Activated B cell treated with CpG ODN at 0.5 μM for 24 hours (primary cell): ENCODE measurements around the gene GALNTL6. TPM values are rescaled to one million over a fixed set of nuclear protein-coding genes. Genes with fewer than 3 reads are reported as not detected.

Experiments
- ATAC-seq: fragments of 200-7000 bp; cut with Tn5 transposase; one replicate; pipeline ENCODE4 v1.10.0; 2021; ENCODE audit warnings: low read depth, mild to moderate bottlenecking, moderate library complexity
- CTCF ChIA-PET: fragments of 350-600 bp; sonication (Branson Sonifier 250); formaldehyde crosslinking; loops from one replicate; lab custom pipeline; 2021; ENCODE audit warnings: antibody characterized with exemption; lab: Charles Lee
- POLR2A ChIA-PET: fragments of 350-600 bp; sonication (Branson Sonifier 250); formaldehyde crosslinking; loops from one replicate; lab custom pipeline; 2021; ENCODE audit warnings: antibody characterized with exemption; lab: Charles Lee
- DNase-seq: peaks from one replicate; pipeline ENCODE4 v3.0.0; 2022
- H3K27ac Mint-ChIP-seq: one replicate; pipeline ENCODE4 v1.8.0; 2020; ENCODE audit warnings: mixed read lengths
- H3K27me3 Mint-ChIP-seq: one replicate; pipeline ENCODE4 v1.8.0; 2021; ENCODE audit warnings: mixed read lengths
- H3K36me3 Mint-ChIP-seq: one replicate; pipeline ENCODE4 v1.8.0; 2021; ENCODE audit warnings: low read depth, mixed read lengths
- H3K4me1 Mint-ChIP-seq: one replicate; pipeline ENCODE4 v1.8.0; 2021; ENCODE audit warnings: mixed read lengths
- H3K4me3 Mint-ChIP-seq: one replicate; pipeline ENCODE4 v1.8.0; 2020; ENCODE audit warnings: mild to moderate bottlenecking, mixed read lengths
- H3K9me3 Mint-ChIP-seq: one replicate; pipeline ENCODE4 v1.8.0; 2020; ENCODE audit warnings: mixed read lengths
- intact Hi-C: fragments of 100-400 bp; cut with micrococcal nuclease; formaldehyde crosslinking; loops from one replicate; pipeline ENCODE4 v1.15.1; 2024
- total RNA-seq: library from RNA; stranded (reverse); gene quantifications from 2 replicates; pipeline ENCODE4 v1.2.3, GENCODE V29; 2022
- TF ChIP-seq, protein P1 (sequence below): fragments of 200-600 bp; IDR thresholded peaks from one replicate; pipeline ENCODE4 v1.8.0; 2022; ENCODE audit warnings: antibody characterized with exemption, mild to moderate bottlenecking

The GALNTL6 gene
- total RNA-seq, 1 donor from 2014 or later = 0.20 TPM

DNA sequence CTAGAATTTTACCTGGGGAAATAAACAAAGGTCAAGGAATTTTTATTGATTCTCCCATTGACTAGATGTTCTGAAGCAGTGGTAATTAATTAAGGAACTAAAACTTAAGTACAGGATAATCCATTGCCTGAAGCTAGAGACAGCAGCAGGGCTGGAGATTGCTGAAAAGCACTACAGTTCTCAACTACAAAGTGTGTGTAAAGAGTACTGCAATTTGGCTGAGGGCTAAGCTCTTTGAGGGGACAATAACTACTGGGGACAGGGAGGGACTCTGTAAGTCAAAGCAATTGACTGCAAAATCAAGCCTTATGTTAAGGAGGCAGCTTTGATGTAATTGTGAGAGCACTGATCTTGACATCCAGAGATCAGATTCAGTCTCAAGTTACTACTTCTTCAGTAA, 260.4 kb downstream of the GALNTL6 start:
- H3K27me3 Mint-ChIP-seq = no peaks in the 10 kb centered on the region
- ChIA-PET POLR2A (no interaction called here), CTCF (no interaction called here)
- H3K4me3 Mint-ChIP-seq = no peak overlapping the region
- TF ChIP-seq, protein P1, sequence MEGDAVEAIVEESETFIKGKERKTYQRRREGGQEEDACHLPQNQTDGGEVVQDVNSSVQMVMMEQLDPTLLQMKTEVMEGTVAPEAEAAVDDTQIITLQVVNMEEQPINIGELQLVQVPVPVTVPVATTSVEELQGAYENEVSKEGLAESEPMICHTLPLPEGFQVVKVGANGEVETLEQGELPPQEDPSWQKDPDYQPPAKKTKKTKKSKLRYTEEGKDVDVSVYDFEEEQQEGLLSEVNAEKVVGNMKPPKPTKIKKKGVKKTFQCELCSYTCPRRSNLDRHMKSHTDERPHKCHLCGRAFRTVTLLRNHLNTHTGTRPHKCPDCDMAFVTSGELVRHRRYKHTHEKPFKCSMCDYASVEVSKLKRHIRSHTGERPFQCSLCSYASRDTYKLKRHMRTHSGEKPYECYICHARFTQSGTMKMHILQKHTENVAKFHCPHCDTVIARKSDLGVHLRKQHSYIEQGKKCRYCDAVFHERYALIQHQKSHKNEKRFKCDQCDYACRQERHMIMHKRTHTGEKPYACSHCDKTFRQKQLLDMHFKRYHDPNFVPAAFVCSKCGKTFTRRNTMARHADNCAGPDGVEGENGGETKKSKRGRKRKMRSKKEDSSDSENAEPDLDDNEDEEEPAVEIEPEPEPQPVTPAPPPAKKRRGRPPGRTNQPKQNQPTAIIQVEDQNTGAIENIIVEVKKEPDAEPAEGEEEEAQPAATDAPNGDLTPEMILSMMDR = no peak
- intact Hi-C loops = loop anchor here (1.0 kb wide), 1 partner anchor 8 kb away; no protein-coding TSS in a partner anchor
- H3K27ac Mint-ChIP-seq = no peak overlapping the region
- DNase-seq (no peak), ATAC-seq (no peak)
- H3K4me1 Mint-ChIP-seq = no peaks in the 10 kb centered on the region
- H3K9me3 Mint-ChIP-seq = peaks cover 3% of the 10 kb centered on the region
- no peaks in the 10 kb centered on the region for H3K36me3 Mint-ChIP-seq

DNA sequence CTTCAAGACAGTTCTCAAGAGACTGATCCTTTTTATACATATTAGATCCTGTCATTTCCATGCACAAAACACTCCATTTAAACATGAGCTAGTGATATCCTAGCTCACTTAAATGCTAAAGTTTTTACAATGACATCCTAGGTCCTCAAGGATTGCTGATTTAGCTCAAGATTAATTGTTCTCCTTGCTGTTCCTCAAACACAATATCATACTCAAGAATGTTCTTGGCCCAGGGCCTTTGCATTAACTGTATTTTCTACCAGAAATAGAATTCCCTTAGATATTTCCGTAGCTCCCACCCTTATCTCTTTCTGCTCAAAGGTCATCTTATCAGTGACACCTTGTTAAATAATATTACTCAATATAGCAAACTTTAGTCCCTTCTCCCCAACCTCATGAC, 270.1 kb downstream of the GALNTL6 start:
- no peaks in the 10 kb centered on the region for H3K9me3 Mint-ChIP-seq
- no peaks in the 10 kb centered on the region for H3K27me3 Mint-ChIP-seq
- DNase-seq = no peak
- TF ChIP-seq, protein P1 = no peak
- H3K27ac Mint-ChIP-seq = no peak overlapping the region
- ChIA-PET CTCF (no interaction called here), POLR2A (no interaction called here)
- intact Hi-C loops = no loop called here
- H3K4me1 Mint-ChIP-seq = no peaks in the 10 kb centered on the region
- H3K4me3 Mint-ChIP-seq = no peak overlapping the region
- ATAC-seq = no peak
- H3K36me3 Mint-ChIP-seq = no peaks in the 10 kb centered on the region

DNA sequence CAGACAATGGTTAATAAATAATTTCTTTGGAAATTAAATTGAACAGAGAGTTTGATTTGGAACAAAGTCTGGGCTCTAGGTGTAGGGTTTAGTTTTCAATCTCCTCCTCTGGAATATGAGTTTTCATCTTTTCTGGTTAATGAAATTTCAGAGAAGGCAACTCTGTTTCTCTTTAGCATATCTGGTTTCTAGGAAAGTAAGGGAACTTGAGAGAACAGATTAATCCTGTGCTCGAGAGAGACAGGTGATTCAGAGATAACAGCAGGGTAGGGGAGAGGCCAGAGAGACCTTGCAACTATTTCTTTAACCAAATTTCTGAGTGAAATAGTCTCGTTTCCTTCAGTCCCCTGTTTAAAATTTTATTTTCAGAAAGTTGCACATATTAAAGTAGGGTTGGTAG, 275.4 kb downstream of the GALNTL6 start:
- Mint-ChIP-seq H3K27ac (no peak overlapping the region), H3K4me3 (no peak overlapping the region), H3K27me3 (no peaks in the 10 kb centered on the region), H3K4me1 (no peaks in the 10 kb centered on the region), H3K36me3 (no peaks in the 10 kb centered on the region), H3K9me3 (peaks cover 3% of the 10 kb centered on the region)
- ATAC-seq = no peak
- CTCF ChIA-PET = no interaction called here
- TF ChIP-seq, protein P1 = no peak
- intact Hi-C loops = no loop called here
- no peak for DNase-seq
- POLR2A ChIA-PET = no interaction called here

DNA sequence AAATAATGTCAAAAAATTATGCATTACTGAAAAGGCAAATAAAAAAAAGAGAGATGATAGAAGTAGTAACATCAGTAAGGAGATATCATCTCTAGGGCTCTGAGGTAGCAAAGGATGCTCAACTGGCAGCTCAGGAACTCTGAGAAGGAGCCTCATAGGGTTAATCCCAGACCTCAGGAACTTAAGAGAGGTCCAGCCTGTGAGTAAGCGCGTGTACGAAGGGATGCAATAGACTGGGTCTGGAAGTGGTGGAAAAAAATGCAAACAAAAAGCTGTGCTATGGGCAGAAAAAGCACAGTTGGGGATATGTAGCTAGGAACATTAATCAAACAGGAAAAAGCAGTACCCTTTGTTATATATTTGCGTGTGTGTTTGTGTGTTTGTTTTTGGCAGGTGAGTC, 282.0 kb downstream of the GALNTL6 start:
- DNase-seq = no peak
- H3K27me3 Mint-ChIP-seq = no peaks in the 10 kb centered on the region
- no peak for ATAC-seq
- no peak overlapping the region for H3K27ac Mint-ChIP-seq
- H3K36me3 Mint-ChIP-seq = no peaks in the 10 kb centered on the region
- H3K4me3 Mint-ChIP-seq = no peak overlapping the region
- POLR2A ChIA-PET = no interaction called here
- TF ChIP-seq, protein P1 = no peak
- intact Hi-C loops = no loop called here
- CTCF ChIA-PET = no interaction called here
- H3K9me3 Mint-ChIP-seq = peaks cover 3% of the 10 kb centered on the region
- H3K4me1 Mint-ChIP-seq = no peaks in the 10 kb centered on the region

DNA sequence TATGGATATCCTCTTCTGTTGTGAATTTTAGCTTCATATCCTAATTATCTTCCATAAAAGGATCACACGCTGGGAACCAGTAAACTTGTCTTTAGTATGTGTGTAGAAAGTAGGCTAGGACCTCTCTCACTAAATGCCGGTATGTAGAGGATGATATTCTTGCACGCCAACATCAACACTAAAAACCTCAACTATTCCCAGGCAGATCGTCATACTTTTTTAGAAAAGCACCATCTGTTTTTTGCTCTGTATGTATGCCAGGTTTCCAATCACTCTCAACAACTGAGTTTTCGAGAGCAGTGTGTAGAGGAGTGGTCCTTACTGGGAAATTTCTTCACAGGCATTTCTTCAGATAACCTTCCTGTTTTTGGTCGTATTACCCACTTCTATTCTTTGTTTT, 283.6 kb downstream of the GALNTL6 start:
- Mint-ChIP-seq H3K27me3 (no peaks in the 10 kb centered on the region), H3K9me3 (no peaks in the 10 kb centered on the region), H3K27ac (no peak overlapping the region), H3K4me3 (no peak overlapping the region), H3K4me1 (no peaks in the 10 kb centered on the region), H3K36me3 (no peaks in the 10 kb centered on the region)
- DNase-seq = no peak
- CTCF ChIA-PET = no interaction called here
- intact Hi-C loops = no loop called here
- TF ChIP-seq, protein P1 = no peak
- no peak for ATAC-seq
- POLR2A ChIA-PET = no interaction called here
